ENCODE results near the gene TMC6.

GRCh38 chr17:78164748-78165607 is 36.4 kb upstream of the TMC6 start:
- TF ChIP-seq CTCF (IDR thresholded peaks at IDR 0.05; ENCODE audit: low read depth, low read length, poor library complexity, severe bottlenecking) (no peak), EZH2phosphoT487 (IDR thresholded peaks at IDR 0.05; ENCODE audit: borderline replicate concordance, low read length) (no peak)
